Measurements from ENCODE around the gene SMU1.

The SMU1 gene

GRCh38 chr9:33043671-33044070, 32.8 kb downstream of the SMU1 start:
- no peak for DNase-seq

- DNase-seq, result no peak
These were observed 34.0 kb downstream of the SMU1 start for GRCh38 chr9:33042473-33042872.

- no peak for DNase-seq
These were observed 34.9 kb downstream of the SMU1 start for GRCh38 chr9:33041432-33042188.

GRCh38 chr9:33040792-33041431, 35.6 kb downstream of the SMU1 start:
- DNase-seq, result no peak

GRCh38 chr9:33032865-33033264, 43.6 kb downstream of the SMU1 start:
- no peak for DNase-seq

- no peak for DNase-seq
These were observed 44.2 kb downstream of the SMU1 start for GRCh38 chr9:33032292-33032691.

- no peak for DNase-seq
These were observed 46.2 kb downstream of the SMU1 start for GRCh38 chr9:33030285-33030684.

GRCh38 chr9:33029231-33029786, 47.2 kb downstream of the SMU1 start:
- peak; percentile 39 for DNase-seq

GRCh38 chr9:33025572-33026342, 50.7 kb downstream of the SMU1 start:
- DNase-seq, result peak; percentile 82

- DNase-seq, result peak; percentile 97
These were observed 51.4 kb downstream of the SMU1 start, which contains the start of gene DNAJA1 for GRCh38 chr9:33024966-33025571. Gene DNAJA1 (plus strand): TSS chr9:33025273. CDS start chr9:33026485, 1,212 bp downstream.

- peak; percentile 67 for DNase-seq
These were observed 52.1 kb downstream of the SMU1 start for GRCh38 chr9:33024126-33024965.

- no peak for DNase-seq
These were observed 52.8 kb downstream of the SMU1 start for GRCh38 chr9:33023661-33024060.

GRCh38 chr9:33022755-33023154, 53.7 kb downstream of the SMU1 start:
- no peak for DNase-seq

GRCh38 chr9:33022303-33022702, 54.2 kb downstream of the SMU1 start:
- DNase-seq, result peak; percentile 18

GRCh38 chr9:33019797-33020196, 56.7 kb downstream of the SMU1 start:
- no peak for DNase-seq

GRCh38 chr9:33017283-33018041, 59.0 kb downstream of the SMU1 start:
- DNase-seq, result no peak

GRCh38 chr9:33014665-33015014, 61.8 kb downstream of the SMU1 start:
- no peak for DNase-seq

GRCh38 chr9:33013962-33014664, 62.4 kb downstream of the SMU1 start:
- DNase-seq, result no peak

- peak; percentile 30 for DNase-seq
These were observed 64.0 kb downstream of the SMU1 start for GRCh38 chr9:33012328-33013069.

- DNase-seq, result peak; percentile 24
These were observed 64.6 kb downstream of the SMU1 start for GRCh38 chr9:33011831-33012230.
